ENCODE results near the gene SLC16A12.

The SLC16A12 gene

DNA sequence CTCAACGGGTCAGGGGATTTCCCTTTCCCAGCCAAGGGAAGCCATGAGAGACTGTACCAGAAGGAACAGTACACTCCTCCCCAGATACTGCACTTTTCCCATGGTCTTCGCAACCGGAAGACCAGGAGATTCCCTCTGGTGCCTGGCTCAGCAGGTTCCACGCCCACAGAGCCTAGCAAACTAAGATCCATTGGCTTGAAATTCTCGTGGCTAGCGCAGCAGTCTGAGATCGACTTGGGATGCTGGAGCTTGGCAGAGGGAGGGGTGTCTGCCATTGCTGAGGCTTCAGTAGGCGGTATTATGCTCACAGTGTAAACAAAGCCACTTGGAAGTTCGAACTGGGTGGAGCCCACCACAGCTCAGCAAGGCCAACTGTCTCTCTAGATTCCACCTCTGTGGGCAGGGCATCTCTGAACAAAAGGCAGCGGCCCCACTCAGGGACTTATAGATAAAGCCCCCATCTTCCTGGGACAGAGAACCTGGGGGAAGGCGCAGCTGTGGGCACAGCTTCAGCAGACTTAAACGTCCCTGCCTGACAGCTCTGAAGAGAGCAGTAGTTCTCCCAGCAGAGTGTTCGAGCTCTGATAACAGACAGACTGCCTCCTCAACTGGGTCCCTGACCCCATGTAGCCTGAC lies 29.6 kb downstream of the SLC16A12 start:
- DNase-seq (ENCODE audit: low spot score): no peak

DNA sequence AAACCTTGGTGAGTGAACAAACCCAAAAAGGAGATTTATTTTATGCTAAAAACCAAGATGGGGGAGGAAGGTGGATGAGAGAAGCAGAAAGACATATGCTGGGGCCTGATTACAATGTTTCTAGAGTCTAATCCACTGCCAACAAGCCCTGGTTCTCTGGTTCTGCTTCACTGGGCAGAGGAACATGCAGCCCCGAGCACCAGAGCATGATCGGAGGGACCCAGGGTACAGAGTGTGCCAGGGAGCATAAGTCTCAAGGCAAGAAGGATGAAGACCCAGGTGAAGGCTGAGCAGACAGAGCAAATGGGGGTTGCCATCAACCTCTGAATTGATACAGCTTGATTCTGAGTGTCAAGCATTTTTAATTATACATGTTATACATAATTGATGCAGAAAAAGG lies 30.7 kb downstream of the SLC16A12 start:
- no peak for DNase-seq (ENCODE audit: low spot score)

DNA sequence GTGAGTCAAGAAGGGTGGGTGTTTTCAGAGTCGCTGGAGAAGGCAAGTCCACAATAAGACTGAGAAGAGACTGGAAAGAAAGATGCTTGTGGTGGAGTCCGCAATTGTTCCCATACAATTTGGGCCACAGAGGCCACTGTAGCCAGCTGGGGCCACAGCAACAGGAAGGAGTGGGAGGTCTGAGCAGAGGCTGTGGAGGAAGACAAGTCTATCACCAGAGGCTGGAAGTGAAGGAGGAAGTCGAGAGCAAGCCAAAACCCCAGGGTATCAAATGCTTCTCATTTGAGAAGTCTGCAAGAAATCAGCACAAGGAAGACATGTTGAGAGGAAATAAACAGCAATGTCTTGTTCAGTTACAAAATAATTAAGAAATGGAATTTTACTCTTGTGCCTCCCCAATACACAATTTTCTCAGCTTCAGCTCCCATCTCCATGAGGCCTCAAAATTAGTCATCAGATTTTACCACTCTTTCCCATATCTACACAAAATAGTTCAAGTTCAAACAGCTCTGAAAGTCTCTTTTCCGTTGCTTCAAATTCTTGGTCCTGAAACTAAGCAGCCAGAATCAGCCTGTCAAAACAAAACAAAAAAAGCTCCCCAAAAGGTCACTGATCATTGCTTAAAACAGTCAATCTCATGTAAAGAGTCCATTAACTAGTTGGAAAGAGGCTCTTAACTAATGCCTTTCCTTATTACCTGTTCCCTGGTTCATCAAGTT lies 31.6 kb downstream of the SLC16A12 start:
- DNase-seq (ENCODE audit: low spot score): no peak

DNA sequence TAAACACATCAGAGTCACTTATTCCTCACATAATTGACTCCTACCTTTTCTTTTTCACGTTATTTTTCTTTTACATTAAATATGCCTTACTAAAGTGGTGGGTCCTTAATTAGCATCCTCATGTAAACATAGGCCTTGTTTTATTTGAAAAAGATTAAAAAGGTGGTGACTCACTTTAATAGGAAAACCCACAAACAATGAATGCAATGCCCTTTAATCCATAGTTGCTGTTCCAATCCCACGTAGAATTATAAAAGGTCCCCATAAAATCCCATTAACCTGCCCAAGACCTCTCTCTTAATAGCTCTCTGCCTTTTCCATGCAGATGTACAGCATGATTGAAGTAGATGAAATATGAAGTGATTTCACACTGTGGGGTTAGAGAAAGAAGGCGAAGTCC lies 32.2 kb downstream of the SLC16A12 start:
- DNase-seq (ENCODE audit: low spot score): no peak

DNA sequence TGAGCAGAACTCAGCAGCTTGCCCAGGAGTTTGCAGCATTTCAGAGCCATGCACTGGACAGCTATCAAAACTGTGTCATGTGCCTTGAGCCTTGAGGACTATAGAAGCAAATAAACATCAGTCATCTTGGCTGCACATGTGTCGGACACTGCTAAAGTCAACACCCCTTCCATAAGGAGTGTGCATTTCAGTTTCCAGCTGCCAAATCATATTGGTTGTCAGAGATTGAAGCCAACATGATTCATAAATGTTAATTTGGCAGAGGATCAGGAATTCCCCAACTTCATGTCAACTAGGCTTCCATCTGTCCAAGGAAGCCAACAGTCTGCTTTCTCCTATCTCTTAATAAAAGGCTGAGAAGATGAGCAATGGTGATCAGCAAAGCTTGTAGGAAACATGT lies 32.8 kb downstream of the SLC16A12 start:
- no peak for DNase-seq (ENCODE audit: low spot score)

GRCh38 chr10:89494575-89494974 lies 40.8 kb downstream of the SLC16A12 start:
- no peak for DNase-seq (ENCODE audit: low spot score)

DNA sequence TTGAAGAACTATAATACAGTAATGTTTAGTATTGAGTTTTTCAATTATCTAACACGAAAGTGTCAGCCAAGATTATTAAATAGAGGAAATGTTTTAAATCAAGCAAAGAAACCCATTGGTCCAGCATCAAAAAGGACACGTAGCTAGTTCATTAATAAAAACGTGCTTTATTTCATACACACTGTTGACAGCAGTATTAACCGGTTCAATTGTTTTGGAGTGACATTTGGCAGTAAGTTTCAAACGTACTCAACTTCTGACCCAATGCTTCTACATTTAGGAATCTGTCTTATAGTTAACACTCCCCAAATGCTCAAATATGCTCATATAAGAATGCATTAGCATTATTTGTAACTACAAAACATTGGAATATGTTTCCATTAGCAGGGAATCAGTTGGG lies 41.3 kb downstream of the SLC16A12 start:
- no peak for DNase-seq (ENCODE audit: low spot score)

- no peak for DNase-seq (ENCODE audit: low spot score)
These were observed 43.5 kb downstream of the SLC16A12 start for GRCh38 chr10:89491932-89492331.

- no peak for DNase-seq (ENCODE audit: low spot score)
These were observed 44.6 kb downstream of the SLC16A12 start for GRCh38 chr10:89490596-89491335.

DNA sequence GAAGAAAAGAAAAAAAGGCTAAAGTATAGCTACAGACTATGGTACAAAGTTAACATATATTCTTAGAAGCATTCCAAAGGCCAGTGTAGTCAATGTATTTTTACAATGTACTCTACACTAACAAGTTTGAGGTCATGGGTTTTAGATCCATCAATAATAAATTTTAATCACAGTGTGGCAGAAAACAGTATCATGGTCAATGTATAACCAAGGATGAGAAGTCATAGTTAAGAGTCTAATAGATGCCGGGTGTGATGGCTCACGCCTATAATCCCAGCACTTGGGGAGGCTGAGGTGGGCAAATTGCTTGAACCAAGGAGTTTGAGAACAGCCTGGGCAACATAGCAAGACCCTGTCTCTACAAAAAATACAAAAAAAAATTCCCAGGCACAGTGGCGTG lies 53.1 kb downstream of the SLC16A12 start:
- no peak for DNase-seq (ENCODE audit: low spot score)

- DNase-seq (ENCODE audit: low spot score): no peak
These were observed 53.7 kb downstream of the SLC16A12 start for GRCh38 chr10:89481662-89482061.

DNA sequence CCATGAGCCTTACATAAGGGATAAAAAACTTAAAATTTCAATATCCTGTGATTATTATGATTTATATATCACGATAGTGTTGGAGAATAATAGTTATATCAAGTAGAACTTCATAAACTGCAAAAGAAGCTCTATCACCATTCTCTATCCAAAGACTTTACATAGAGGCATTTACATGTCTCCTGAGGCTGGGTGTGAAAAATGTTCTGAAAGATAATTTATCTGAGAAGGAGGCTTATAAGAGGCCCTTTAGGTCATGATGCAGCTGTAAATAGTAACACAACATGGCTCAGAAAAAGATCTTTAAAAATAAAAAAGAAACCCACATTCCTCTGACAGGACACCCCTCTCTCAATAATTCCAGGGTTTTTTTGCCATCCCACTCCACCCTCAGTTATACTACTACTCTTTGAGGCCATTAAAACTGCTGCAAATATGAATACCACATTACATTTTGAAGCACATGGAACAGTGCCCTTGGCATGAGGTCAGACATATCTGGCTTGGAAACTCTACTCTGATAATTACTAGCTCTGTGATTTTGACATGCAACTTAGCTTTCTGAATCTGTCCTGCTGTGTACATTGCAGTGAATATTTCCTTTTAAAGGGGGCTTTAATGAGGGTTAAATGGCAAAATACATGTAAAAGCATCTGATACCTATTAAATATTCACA lies 55.5 kb downstream of the SLC16A12 start:
- no peak for DNase-seq (ENCODE audit: low spot score)

DNA sequence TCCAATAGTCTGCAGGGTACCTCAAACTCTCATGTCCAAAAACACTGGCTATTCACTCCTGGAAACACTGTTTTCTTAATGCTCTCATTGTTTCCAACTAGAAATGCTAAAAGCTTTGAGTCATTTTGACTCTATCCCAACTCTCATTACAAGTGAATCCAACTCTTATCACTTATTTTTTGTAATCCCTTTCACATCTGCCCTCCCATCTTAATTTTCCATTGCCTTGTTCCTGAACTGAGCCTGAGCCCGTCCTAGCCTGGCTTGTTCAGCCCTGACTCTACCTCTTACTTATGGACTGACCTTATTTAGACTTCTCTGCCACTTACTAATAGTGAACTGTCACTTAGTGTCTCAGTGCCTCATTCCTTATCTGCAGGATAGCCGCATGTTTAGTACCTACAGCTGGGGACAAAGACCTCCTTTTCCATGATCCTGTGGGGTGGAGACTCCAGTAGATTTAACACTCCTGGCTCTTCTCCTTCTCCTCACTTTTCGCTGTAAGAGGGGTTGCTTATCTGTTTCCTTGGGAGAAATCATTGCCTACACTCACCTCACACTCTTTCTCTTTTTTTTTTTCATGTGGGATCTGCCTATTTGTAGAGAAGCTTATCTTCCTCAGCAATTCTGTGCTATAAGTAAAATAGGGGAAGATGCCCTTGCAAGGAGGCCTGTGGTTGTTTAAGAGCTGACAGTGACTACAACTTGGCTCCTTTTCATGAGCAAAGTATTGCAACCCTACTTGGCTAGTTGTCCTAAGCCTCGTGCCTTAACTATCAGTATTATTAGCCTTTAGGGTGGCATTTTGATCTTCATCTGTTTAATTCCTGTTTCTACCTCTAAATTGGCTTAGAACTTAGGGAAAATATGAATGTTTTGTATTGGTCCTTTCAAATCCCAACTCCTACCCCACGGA lies 56.4 kb downstream of the SLC16A12 start:
- DNase-seq (ENCODE audit: low spot score): no peak

- no peak for DNase-seq (ENCODE audit: low spot score)
These were observed 57.2 kb downstream of the SLC16A12 start for GRCh38 chr10:89478085-89478738.

DNA sequence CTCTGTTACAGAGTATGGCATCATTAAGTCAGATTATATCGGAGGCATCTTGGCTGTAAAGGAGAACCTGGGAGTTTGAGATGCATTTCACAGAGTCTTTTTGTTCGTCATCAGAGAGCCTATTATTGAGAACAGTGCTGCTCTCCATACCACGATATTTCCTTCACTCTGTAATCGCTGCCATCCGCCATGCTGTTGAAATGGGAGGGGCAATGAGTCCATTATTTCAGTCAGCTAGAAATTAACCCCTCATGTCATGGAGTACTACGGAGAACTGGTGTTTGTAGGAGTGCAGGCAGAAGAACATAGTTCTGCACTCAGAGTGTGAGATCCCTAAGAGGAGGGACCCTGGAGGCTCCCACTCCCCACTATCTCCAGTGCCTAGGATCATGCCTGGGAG lies 59.2 kb downstream of the SLC16A12 start:
- DNase-seq (ENCODE audit: low spot score): no peak

DNA sequence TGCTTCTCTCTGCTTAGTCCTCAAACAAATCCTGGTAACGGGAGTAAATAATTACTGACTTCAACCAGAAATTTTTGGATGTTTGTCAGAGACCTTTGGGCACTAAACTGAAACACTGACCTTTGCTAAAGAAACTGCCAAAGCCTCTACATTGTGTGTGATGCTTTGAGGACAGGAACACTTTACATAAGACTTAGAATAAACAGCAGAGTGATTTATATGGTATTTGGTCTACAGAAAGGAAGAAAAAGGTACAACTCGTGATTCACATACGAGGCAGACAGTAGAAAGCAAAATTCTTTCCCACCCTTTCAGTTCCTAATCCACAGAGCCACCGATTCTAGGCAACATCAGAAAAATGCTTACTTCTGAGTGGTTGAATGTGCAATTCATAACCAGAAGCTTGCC lies 59.8 kb downstream of the SLC16A12 start:
- DNase-seq (ENCODE audit: low spot score): no peak

GRCh38 chr10:89475125-89475524 lies 60.3 kb downstream of the SLC16A12 start:
- no peak for DNase-seq (ENCODE audit: low spot score)

GRCh38 chr10:89474452-89474851 lies 60.9 kb downstream of the SLC16A12 start:
- no peak for DNase-seq (ENCODE audit: low spot score)

GRCh38 chr10:89471110-89471809 lies 64.1 kb downstream of the SLC16A12 start:
- no peak for DNase-seq (ENCODE audit: low spot score)

DNA sequence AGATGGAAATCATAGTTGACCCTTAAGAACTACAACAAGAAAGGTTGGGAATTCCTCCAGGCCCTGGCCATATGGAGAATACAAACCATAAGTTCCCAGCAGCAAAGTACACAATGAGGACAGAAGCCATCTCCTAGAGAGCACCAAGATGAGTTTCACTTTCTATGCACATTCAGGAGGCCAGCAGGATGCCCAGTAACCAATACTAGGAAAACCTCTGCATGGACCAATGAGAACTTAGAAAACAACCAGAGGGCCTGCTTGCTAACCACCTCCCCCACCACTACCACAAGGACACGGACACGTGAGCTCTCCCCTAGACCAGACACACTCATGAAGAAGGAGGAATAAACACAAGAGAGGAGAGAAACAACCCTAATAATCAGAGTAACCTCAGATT lies 64.8 kb downstream of the SLC16A12 start:
- DNase-seq (ENCODE audit: low spot score): no peak

Measured in Ammon's horn (tissue), 1 donor.